OCI-LY7 (cell line): ENCODE measurements around the gene FAM240A. TPM values are rescaled to one million over a fixed set of nuclear protein-coding genes. Genes with fewer than 3 reads are reported as not detected.
"Not testable (repeated sequence)": the region's sequence is repeated elsewhere in the genome, so short reads cannot be mapped to it uniquely, and the experiment has no call there.

ENCODE experiments used
- BruUV-seq: library from RNA; stranded (reverse); fragments of 400-500 nt; replicated peaks from 2 replicates; lab custom pipeline; 2021; lab: Mats Ljungman, UMichigan
- CTCF ChIA-PET: fragments of 300-600 bp; sonication (Branson Sonifier 250); formaldehyde crosslinking; loops from one replicate; lab custom pipeline; 2022; ENCODE audit warnings: antibody characterized with exemption; ENCODE audit not compliant: unreplicated experiment; lab: Charles Lee
- POLR2A ChIA-PET: fragments of 300-600 bp; sonication (Branson Sonifier 250); formaldehyde crosslinking; loops from one replicate; lab custom pipeline; 2022; ENCODE audit warnings: antibody characterized with exemption; lab: Charles Lee
- DNase-seq: peaks from one replicate; pipeline ENCODE4 v3.0.0-alpha.2; 2015; ENCODE audit warnings: low spot score
- H2AFZ ChIP-seq: fragments of 200-600 bp; sonication (generic), shearing (Covaris generic); 2 replicates; pipeline ENCODE4 v1.6.1; 2014; ENCODE audit warnings: mild to moderate bottlenecking, antibody characterized with exemption, low read length, moderate library complexity
- H3K27ac ChIP-seq: fragments of 200-600 bp; sonication (generic); 2 replicates; pipeline ENCODE4 v1.5.1; 2014; ENCODE audit warnings: mixed run types, low read depth, mild to moderate bottlenecking, moderate library complexity, low read length, inconsistent platforms; ENCODE audit not compliant: poor library complexity, severe bottlenecking
- H3K36me3 ChIP-seq: fragments of 200-600 bp; sonication (generic); 2 replicates; pipeline ENCODE4 v1.6.1; 2014; ENCODE audit warnings: mild to moderate bottlenecking, antibody characterized with exemption, low read length, moderate library complexity, mixed read lengths; ENCODE audit not compliant: insufficient read depth
- H3K4me1 ChIP-seq: fragments of 200-600 bp; sonication (generic); 2 replicates; pipeline ENCODE4 v1.5.1; 2014; ENCODE audit warnings: mild to moderate bottlenecking, low read length; ENCODE audit not compliant: insufficient read depth, poor library complexity, severe bottlenecking
- H3K4me2 ChIP-seq: fragments of 200-600 bp; sonication (generic); 2 replicates; pipeline ENCODE4 v1.6.1; 2014; ENCODE audit warnings: mild to moderate bottlenecking, low read length
- H3K4me3 ChIP-seq: fragments of 200-600 bp; sonication (generic); 2 replicates; pipeline ENCODE4 v1.5.1; 2014; ENCODE audit warnings: mild to moderate bottlenecking, low read depth, low read length; ENCODE audit not compliant: poor library complexity, severe bottlenecking
- H3K79me2 ChIP-seq: fragments of 200-600 bp; sonication (generic); 2 replicates; pipeline ENCODE4 v1.6.1; 2016; ENCODE audit warnings: low read depth, mild to moderate bottlenecking, low read length, moderate library complexity, mixed read lengths; ENCODE audit not compliant: insufficient read depth
- H3K9me2 ChIP-seq: fragments of 200-600 bp; sonication (generic); 2 replicates; pipeline ENCODE4 v1.6.1; 2016; ENCODE audit warnings: mild to moderate bottlenecking, low read length, mixed read lengths; ENCODE audit not compliant: insufficient read depth
- H3K9me3 ChIP-seq: fragments of 200-600 bp; sonication (generic); 2 replicates; pipeline ENCODE4 v1.6.1; 2014; ENCODE audit warnings: mild to moderate bottlenecking, mixed run types, low read length, mixed read lengths
- H4K20me1 ChIP-seq: fragments of 200-600 bp; sonication (generic); 2 replicates; pipeline ENCODE4 v1.6.1; 2014; ENCODE audit warnings: mild to moderate bottlenecking, antibody characterized with exemption, low read length, moderate library complexity, mixed read lengths; ENCODE audit not compliant: insufficient read depth
- CTCF ChIP-seq: fragments of 200-600 bp; sonication (generic); conservative IDR thresholded peaks from 2 replicates; pipeline ENCODE4 v1.5.1; 2014; ENCODE audit warnings: mild to moderate bottlenecking, antibody characterized with exemption, low read length, moderate library complexity, mixed read lengths
- EZH2phosphoT487 ChIP-seq: fragments of 200-600 bp; sonication (generic); IDR thresholded peaks from 2 replicates; pipeline ENCODE4 v1.6.1; 2018; ENCODE audit warnings: low read depth, borderline replicate concordance, mild to moderate bottlenecking, mixed run types, antibody characterized with exemption, low read length, moderate library complexity, mixed read lengths
- intact Hi-C: fragments of 100-400 bp; cut with micrococcal nuclease; formaldehyde crosslinking; loops from one replicate; pipeline ENCODE4 v1.10.0; 2022; ENCODE audit not compliant: unreplicated experiment
- total RNA-seq, 2 experiments: library from RNA; depleted of rRNA in 1 of 2; stranded (reverse); fragments of >200 nt in 1 of 2; shearing (Covaris generic) in 1 of 2; gene quantifications; 2 replicates each; pipeline ENCODE4 v1.2.3, GENCODE V29; 2014 to 2022

The FAM240A gene
- total RNA-seq, 2 experiments from 2014 or later: not detected

DNA sequence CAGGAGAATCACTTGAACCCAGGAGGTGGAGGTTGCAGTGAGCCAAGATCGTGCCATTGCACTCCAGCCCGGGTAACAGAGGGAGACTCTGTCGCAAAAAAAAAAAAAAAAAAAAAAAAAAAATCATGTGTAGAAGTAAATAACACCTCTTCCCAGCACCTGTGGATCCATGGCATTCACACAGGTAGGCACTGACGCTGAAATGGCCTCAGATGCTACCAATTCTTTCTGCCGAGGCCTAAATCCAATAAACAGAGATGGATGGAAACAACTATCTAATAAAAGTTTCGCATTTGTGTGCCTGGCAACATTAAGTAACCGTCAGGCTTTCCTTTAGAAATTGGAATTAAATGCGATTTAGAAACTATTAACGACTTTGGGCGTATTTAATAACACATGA is 35.9 kb upstream of the FAM240A start:
- Histone ChIP-seq H4K20me1 (no peaks in the 10 kb centered on the region), H3K4me1 (no peaks in the 10 kb centered on the region), H3K9me2 (no peaks in the 10 kb centered on the region), H3K27ac (no peak overlapping the region), H3K4me3 (no peak overlapping the region), H3K36me3 (no peaks in the 10 kb centered on the region), H2AFZ (no peak overlapping the region), H3K9me3 (no peaks in the 10 kb centered on the region), H3K79me2 (no peaks in the 10 kb centered on the region), H3K4me2 (no peak overlapping the region)
- no peak for DNase-seq
- no peak for TF ChIP-seq EZH2phosphoT487
- TF ChIP-seq CTCF: no peak
- BruUV-seq: no TSS peak
- ChIA-PET POLR2A (no interaction called here), CTCF (no interaction called here)
- intact Hi-C loops: no loop called here

DNA sequence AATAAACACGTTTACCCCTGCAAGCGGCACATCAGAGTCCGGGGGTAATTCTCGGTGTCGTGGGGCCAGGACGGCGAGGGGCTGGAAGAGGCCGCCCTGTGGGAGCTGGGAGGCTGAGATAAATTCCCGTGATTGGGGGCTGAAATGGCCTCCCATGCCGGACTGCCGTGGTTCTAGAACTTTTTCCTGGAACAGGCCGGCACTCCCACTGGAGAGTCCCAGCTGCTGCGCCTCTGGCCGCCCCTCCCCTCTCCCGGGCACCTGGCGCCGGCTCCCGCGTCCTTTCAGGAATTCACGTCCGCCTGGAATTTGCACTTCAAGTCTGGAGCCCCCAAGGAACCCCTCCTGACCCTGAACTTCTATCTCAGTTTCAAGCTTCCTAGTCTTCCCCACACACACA is 35.4 kb upstream of the FAM240A start:
- Histone ChIP-seq H3K4me1 (no peaks in the 10 kb centered on the region), H4K20me1 (no peaks in the 10 kb centered on the region), H3K36me3 (no peaks in the 10 kb centered on the region), H3K79me2 (no peaks in the 10 kb centered on the region), H3K9me3 (no peaks in the 10 kb centered on the region), H2AFZ (no peak overlapping the region), H3K4me3 (no peak overlapping the region), H3K9me2 (no peaks in the 10 kb centered on the region), H3K27ac (no peak overlapping the region), H3K4me2 (no peak overlapping the region)
- BruUV-seq: no TSS peak
- intact Hi-C loops: no loop called here
- DNase-seq: no peak
- CTCF ChIA-PET: no interaction called here
- POLR2A ChIA-PET: no interaction called here
- TF ChIP-seq EZH2phosphoT487 (no peak), CTCF (no peak)

- DNase-seq, H3K4me2 ChIP-seq, H3K79me2 ChIP-seq, intact Hi-C loops, POLR2A ChIA-PET, H3K9me3 ChIP-seq, H3K27ac ChIP-seq, BruUV-seq, H4K20me1 ChIP-seq, H3K4me1 ChIP-seq, H3K4me3 ChIP-seq, H3K9me2 ChIP-seq, H3K36me3 ChIP-seq, CTCF ChIA-PET, H2AFZ ChIP-seq: not testable (repeated sequence)
Measured at GRCh38 chr3:46577580-46578249, 34.6 kb upstream of the FAM240A start.
